GM12873 (cell line): ENCODE measurements around the gene CAPN13.

Experiments
- TF ChIP-seq, protein P1 (sequence below): IDR thresholded peaks from 2 replicates; pipeline ENCODE4 v1.5.1; 2012; ENCODE audit warnings: low read depth, mild to moderate bottlenecking, moderate library complexity, low read length, control low read depth; ENCODE audit not compliant: insufficient read depth; ENCODE audit errors: missing control alignments

CAPN13 gene

DNA sequence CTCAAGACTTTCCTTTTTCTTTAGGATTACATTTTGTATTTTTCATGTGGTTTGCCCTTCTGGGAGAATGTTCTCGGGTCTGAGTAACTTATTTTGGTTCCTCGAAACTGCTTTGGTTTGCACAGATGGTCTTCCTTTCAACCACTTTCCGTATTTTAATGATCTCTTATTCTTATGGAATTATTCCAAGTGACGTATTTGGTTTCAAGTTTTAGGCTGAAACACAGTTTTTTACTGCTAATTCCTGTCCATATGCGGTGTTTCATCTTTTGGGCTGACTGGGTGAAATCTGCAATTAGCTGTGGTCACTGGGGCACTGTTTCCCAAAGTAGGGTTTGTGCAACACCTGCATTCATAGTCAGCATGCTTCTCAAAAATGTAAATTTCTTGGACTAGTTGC, 122.7 kb downstream of the CAPN13 start:
- TF ChIP-seq, protein P1, sequence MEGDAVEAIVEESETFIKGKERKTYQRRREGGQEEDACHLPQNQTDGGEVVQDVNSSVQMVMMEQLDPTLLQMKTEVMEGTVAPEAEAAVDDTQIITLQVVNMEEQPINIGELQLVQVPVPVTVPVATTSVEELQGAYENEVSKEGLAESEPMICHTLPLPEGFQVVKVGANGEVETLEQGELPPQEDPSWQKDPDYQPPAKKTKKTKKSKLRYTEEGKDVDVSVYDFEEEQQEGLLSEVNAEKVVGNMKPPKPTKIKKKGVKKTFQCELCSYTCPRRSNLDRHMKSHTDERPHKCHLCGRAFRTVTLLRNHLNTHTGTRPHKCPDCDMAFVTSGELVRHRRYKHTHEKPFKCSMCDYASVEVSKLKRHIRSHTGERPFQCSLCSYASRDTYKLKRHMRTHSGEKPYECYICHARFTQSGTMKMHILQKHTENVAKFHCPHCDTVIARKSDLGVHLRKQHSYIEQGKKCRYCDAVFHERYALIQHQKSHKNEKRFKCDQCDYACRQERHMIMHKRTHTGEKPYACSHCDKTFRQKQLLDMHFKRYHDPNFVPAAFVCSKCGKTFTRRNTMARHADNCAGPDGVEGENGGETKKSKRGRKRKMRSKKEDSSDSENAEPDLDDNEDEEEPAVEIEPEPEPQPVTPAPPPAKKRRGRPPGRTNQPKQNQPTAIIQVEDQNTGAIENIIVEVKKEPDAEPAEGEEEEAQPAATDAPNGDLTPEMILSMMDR: no peak

DNA sequence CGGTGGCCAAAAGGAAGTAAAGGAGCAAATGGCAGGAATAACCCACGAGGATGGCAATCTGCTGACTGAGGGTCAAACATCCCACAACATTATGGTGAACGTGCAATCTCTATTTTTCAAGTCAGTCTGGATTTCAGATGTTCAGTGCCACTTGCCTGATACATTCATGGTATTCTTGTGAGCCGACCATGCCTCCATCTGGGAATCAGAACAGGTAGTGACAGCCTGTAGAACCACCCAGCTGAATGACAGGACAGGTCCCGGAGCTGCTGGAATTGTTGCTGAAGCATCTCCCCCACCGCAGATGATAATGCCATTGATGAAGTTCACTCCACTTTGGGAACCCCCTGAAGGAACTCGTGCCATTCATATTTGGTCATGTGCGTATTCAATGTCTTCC, 123.2 kb downstream of the CAPN13 start:
- TF ChIP-seq, protein P1: no peak

DNA sequence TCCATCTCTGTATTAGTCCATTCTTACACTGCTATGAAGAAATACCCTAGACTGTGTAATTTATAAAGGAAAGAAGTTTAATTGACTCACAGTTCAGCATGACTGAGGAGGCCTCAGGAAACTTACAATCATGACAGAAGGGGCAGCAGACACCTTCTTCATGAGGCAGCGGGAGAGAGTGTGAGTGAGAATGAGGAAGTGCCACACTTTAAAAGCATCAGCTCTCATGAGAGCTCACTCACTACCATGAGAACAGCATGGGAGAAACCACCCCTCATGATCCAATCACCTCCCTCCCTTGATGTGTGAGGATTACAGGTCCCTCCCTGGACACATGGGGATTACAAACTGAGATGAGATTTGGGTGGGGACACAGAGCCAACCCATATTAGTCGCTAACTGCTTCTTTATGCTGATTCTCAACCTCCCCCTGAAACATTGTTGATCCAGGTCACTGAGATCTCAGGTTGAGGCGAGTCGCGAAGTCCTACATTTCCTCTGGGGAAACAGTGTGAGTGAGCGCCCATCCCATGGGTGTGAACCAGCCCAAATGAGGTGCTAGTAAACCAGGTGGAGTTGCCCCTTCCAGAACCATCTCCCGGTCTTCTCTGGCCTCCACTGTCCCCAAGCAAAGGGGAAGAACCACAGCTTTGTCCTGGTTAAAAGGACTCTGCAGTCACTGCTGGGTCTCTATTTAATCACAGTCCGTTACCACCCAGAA, 123.8 kb downstream of the CAPN13 start:
- TF ChIP-seq, protein P1: no peak

DNA sequence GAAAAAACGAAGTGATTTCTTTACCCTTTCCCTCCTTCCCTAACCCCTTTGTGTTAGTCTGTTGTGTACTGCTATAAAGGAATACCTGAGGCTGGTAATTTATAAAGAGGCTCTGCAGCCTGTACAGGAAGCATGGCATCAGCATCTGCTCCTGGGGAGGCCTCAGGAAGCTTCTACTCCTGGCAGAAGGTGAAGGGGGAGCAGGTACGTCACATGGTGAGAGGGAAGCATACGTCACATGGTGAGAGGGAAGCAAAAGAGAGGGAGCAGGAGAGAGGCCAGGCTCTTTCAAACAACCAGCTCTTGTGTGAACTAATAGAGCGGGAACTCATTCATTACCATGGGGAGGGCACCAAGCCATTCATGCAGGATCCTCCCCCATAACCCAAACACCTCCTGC, 126.2 kb downstream of the CAPN13 start:
- TF ChIP-seq, protein P1: no peak

DNA sequence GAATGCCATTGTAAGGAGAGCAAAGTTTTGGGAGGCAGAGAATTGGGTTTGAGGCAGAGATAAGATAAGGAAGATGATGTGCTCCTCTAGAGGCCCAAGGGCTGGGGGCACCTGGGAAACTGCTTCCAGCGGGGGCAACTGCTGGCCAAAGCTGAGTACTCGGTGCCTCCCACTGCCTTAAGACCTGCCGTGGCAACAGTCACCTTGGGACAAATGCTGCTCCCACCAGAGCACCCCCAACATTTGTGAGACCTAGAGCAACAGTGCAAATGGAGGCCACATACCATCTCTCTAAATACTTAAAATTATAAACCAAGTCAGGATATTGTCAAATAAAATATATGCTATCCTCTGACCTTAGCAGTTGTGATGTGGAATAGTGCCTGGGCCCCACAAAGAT, 127.1 kb downstream of the CAPN13 start:
- TF ChIP-seq, protein P1: no peak

DNA sequence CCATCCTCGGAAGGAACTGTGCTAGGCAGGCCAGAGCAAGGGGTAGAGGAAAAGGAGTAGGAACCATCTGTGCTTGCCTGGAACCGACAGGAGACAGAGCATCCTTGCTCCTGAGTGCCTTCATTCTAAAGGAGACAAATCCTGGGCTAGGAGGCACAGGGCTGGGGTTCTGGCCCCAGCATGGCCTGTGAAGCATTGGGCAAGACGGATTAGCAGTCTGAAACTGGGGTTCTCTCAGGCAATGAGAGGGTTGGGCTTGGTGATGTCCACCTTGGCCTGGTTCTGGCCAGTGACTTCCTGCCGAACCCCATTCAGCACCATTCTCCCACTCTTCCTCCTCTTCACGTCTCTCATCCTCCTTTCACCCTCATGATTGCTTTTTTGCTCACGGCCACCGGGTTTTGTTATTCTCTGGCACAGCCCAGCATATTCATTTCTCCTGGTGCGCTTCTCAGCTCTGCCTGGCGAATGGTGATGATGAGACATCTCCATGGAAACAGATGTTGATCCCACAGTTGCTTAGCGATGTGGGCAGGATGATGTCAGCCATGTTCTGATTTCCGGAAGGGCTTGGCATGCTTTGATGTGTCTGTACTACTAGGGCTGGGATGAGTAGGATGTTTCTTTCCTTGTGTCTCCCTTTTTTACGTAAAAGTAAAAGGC, 127.7 kb downstream of the CAPN13 start:
- TF ChIP-seq, protein P1: no peak

DNA sequence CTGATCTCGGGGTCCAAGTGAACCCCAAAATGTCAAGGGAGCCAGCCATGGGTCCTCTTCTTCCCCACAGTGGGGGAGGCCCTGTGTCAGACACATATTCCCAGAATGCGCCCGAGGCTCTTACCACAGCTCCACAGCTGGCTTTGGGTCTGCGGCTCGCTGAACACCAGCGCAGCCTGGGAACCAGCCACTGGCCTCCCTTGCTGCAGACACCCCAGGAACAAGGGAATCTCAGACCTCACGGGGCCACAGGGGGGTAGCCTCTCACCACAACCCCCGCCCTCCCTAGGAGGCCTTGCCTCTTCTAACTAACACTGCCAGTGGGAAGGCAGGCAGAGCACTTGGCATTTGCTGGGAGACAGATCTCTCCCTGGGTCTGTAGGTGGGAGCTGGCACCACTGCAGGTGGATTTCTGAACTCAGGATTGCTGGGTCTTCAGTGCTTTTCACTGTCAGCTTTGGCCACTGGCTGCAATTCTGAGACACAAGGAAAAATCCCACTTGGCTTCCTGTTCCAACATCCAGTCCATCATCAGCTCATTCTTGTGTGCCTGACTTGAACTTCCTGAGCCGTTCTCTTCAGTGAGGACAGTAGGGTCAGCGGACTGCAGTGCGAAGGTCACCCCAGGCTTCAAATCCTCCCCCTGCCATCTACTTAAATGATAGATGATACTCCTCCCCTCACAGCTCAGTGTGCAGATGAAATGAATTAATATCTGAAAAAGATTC, 128.7 kb downstream of the CAPN13 start:
- TF ChIP-seq, protein P1: no peak
